ENCODE results near the gene TMPRSS13.

- TF ChIP-seq CTCF (IDR thresholded peaks at IDR 0.05) (no peak), POLR2A (IDR thresholded peaks at IDR 0.05) (no peak)
Measured at GRCh38 chr11:117876059-117876340, 53.2 kb downstream of the TMPRSS13 start.

Data from heart left ventricle (tissue), 13 donors.